Panc1 (cell line): ENCODE results near the gene DUOX1. TPM values are rescaled to one million over a fixed set of nuclear protein-coding genes. Genes with fewer than 3 reads are reported as not detected.
A peak's percentile ranks its signal among the peaks of the same experiment; 100 is the strongest.

Source experiments
- ATAC-seq: fragments of 200-7000 bp; cut with Tn5 transposase; 2 replicates; pipeline ENCODE4 v1.9.1; 2020; ENCODE audit warnings: mild to moderate bottlenecking, moderate library complexity
- BruUV-seq: library from RNA; stranded (reverse); fragments of 400-500 nt; replicated peaks from 2 replicates; lab custom pipeline; 2021; lab: Mats Ljungman, UMichigan
- CTCF ChIA-PET: fragments of 300-600 bp; sonication (Branson Sonifier 250); formaldehyde crosslinking; loops from one replicate; lab custom pipeline; 2022; ENCODE audit warnings: antibody characterized with exemption; lab: Charles Lee
- POLR2A ChIA-PET: fragments of 300-600 bp; sonication (Branson Sonifier 250); formaldehyde crosslinking; loops from one replicate; lab custom pipeline; 2022; ENCODE audit warnings: antibody characterized with exemption; lab: Charles Lee
- DNase-seq: peaks from one replicate; pipeline ENCODE4 v3.0.0-alpha.2; 2010; ENCODE audit warnings: low read depth, low spot score
- H3K27ac ChIP-seq: 2 replicates; pipeline ENCODE4 v1.5.1; 2011; ENCODE audit warnings: mild to moderate bottlenecking, low read length, inconsistent platforms
- H3K27me3 ChIP-seq: fragments of 200-500 bp; sonication (Bioruptor generic); 2 replicates; pipeline ENCODE4 v1.6.0; 2014; ENCODE audit warnings: low read length, inconsistent platforms; ENCODE audit not compliant: control insufficient read depth, insufficient read depth
- H3K36me3 ChIP-seq: fragments of 200-500 bp; sonication (Bioruptor generic); 2 replicates; pipeline ENCODE4 v1.5.1; 2014; ENCODE audit warnings: inconsistent platforms, mild to moderate bottlenecking, low read length, moderate library complexity; ENCODE audit not compliant: control insufficient read depth, insufficient read depth
- H3K4me1 ChIP-seq: 2 replicates; pipeline ENCODE4 v1.5.1; 2011; ENCODE audit warnings: inconsistent platforms, mild to moderate bottlenecking, low read length, moderate library complexity; ENCODE audit not compliant: control insufficient read depth, insufficient read depth
- H3K4me3 ChIP-seq, 2 experiments: 2 replicates each; pipeline ENCODE4 v1.5.1; 2011 to 2012; ENCODE audit warnings: low read depth in 2 of 2, low read length in 2 of 2, mild to moderate bottlenecking in 2 of 2, inconsistent platforms in 1 of 2, moderate library complexity in 1 of 2
- H3K9me3 ChIP-seq: fragments of 200-500 bp; sonication (Bioruptor generic); 2 replicates; pipeline ENCODE4 v1.5.1; 2014; ENCODE audit warnings: low read depth, mild to moderate bottlenecking, inconsistent platforms, low read length, moderate library complexity; ENCODE audit not compliant: control insufficient read depth, insufficient read depth
- POLR2AphosphoS5 ChIP-seq: IDR thresholded peaks from 2 replicates; pipeline ENCODE4 v1.6.1; 2012; ENCODE audit warnings: mild to moderate bottlenecking, low read depth, low read length, moderate library complexity
- SIN3A ChIP-seq: IDR thresholded peaks from 2 replicates; pipeline ENCODE4 v1.6.1; 2012; ENCODE audit warnings: low read depth, mild to moderate bottlenecking, low read length, moderate library complexity, borderline replicate concordance; ENCODE audit not compliant: insufficient read depth
- TCF7L2 ChIP-seq: IDR thresholded peaks from 2 replicates; pipeline ENCODE4 v1.6.1; 2011; ENCODE audit warnings: mild to moderate bottlenecking, low read depth, low read length, inconsistent platforms
- in situ Hi-C: cut with HindIII; loops from 2 replicates; pipeline ENCODE4 v1.10.0; 2016; ENCODE audit warnings: low sequenced_read_pairs, low pct_unique_long_range_greater_than_20kb
- intact Hi-C: fragments of 100-400 bp; cut with micrococcal nuclease; formaldehyde crosslinking; loops from one replicate; pipeline ENCODE4 v1.10.0; 2022; ENCODE audit not compliant: unreplicated experiment
- total RNA-seq: library from RNA; stranded (reverse); gene quantifications from one replicate; pipeline ENCODE4 v1.2.1, GENCODE V29; 2021; ENCODE audit not compliant: unreplicated experiment
- TF ChIP-seq, protein P1 (sequence below), 2 experiments: IDR thresholded peaks; 2 replicates each; pipeline ENCODE4 v1.6.1; 2011 to 2012; ENCODE audit warnings: low read depth in 2 of 2, control low read depth in 1 of 2, low read length in 1 of 2, mild to moderate bottlenecking in 1 of 2, moderate library complexity in 1 of 2; ENCODE audit not compliant: insufficient read depth in 1 of 2
- TF ChIP-seq, protein P2 (sequence below): fragments of 450-650 bp; IDR thresholded peaks from 2 replicates; pipeline ENCODE4 v1.5.1; 2017; ENCODE audit warnings: mild to moderate bottlenecking

The DUOX1 gene
- total RNA-seq, 1 experiment from 2014 or later = 0.31 TPM

DNA sequence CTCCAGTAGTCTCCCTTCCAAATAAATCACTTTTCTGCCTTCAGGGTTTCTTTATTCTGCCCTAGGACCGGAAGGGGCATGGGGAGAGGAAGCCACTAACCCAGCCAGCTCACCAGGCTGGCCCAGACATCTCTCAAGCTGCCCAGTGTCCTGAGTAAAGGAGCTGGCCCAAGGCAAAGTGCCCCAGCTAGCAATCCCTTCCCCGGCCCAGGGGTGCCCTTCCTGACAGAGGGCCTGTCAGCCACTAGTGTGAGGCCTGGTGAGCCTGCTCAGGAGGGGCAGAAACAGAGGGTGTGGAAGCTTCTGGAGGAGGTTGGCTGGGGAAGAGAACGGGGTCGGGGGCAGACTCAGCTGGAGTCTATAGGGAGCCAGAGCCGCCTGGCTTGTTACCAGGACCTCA, 35.7 kb downstream of the DUOX1 start:
- intact Hi-C loops = no loop called here

DNA sequence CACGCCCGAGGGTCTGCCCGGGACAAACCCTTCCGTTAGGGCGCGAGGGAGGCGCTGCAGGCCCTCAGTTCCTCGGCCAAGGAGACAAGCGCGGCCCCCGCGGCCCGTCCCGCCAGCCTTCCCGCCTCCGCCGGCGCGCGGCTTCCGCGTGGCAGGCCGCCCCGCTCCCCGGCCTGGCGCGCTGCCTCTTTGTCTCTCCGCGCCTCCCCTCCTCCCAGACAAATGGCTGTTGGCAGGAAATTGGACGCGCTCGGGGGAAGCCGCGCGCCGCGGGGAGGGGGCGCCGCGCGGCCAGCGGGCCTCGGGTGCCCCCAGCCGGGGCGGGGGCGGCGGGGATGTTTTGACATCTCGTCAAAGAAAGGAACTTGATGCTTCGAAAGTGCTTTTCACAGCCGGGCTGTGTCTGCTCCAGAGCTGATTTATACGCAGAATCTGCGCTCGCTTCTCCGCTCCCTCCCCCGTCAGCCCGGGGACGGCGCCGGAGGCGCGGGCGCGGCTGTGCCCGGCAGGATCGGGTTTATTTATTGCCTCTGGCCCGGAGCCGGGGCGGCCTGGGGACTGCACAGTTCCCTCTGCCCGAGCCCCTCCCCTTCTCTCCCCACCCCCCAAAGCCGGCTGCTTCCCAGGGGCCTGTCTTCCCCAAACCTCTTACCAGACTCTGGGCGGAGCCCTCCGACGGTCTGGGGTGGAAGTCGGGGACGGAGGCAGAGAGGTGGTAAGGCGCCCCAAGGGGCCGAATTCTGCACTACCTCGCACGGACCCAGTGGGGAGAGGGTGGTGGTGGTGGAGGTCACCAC, 37.2 kb downstream of the DUOX1 start:
- Histone ChIP-seq H3K27ac (peak overlapping the region; percentile 84), H3K9me3 (no peaks in the 10 kb centered on the region), H3K27me3 (no peaks in the 10 kb centered on the region), H3K4me1 (peaks cover 8% of the 10 kb centered on the region), H3K4me3 (peak overlapping the region; percentile 67 to 68), H3K36me3 (no peaks in the 10 kb centered on the region)
- intact Hi-C loops (no loop called here), in situ Hi-C loops (no loop called here)
- ChIA-PET POLR2A (interaction anchor here (0.5 to 1.0 kb wide), 2 partner anchors 14 to 33 kb away, joined by 3 read pairs; no protein-coding TSS in a partner anchor), CTCF (interaction anchor here (0.6 kb wide), 1 partner anchor 63 kb away, joined by 3 read pairs; no protein-coding TSS in a partner anchor)
- DNase-seq (peak; percentile 58), ATAC-seq (peak; percentile 92)
- BruUV-seq = no TSS peak
- TF ChIP-seq TCF7L2 = no peak
- TF ChIP-seq, protein P1, sequence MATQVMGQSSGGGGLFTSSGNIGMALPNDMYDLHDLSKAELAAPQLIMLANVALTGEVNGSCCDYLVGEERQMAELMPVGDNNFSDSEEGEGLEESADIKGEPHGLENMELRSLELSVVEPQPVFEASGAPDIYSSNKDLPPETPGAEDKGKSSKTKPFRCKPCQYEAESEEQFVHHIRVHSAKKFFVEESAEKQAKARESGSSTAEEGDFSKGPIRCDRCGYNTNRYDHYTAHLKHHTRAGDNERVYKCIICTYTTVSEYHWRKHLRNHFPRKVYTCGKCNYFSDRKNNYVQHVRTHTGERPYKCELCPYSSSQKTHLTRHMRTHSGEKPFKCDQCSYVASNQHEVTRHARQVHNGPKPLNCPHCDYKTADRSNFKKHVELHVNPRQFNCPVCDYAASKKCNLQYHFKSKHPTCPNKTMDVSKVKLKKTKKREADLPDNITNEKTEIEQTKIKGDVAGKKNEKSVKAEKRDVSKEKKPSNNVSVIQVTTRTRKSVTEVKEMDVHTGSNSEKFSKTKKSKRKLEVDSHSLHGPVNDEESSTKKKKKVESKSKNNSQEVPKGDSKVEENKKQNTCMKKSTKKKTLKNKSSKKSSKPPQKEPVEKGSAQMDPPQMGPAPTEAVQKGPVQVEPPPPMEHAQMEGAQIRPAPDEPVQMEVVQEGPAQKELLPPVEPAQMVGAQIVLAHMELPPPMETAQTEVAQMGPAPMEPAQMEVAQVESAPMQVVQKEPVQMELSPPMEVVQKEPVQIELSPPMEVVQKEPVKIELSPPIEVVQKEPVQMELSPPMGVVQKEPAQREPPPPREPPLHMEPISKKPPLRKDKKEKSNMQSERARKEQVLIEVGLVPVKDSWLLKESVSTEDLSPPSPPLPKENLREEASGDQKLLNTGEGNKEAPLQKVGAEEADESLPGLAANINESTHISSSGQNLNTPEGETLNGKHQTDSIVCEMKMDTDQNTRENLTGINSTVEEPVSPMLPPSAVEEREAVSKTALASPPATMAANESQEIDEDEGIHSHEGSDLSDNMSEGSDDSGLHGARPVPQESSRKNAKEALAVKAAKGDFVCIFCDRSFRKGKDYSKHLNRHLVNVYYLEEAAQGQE (IDR thresholded peaks at IDR 0.05; ENCODE audit: insufficient read depth in 1 of 2, low read depth in 2 of 2, low read length in 1 of 2) = no peak
- peak; percentile 35; the same call in 1 of the 2 replicates for TF ChIP-seq POLR2AphosphoS5
- TF ChIP-seq, protein P2, sequence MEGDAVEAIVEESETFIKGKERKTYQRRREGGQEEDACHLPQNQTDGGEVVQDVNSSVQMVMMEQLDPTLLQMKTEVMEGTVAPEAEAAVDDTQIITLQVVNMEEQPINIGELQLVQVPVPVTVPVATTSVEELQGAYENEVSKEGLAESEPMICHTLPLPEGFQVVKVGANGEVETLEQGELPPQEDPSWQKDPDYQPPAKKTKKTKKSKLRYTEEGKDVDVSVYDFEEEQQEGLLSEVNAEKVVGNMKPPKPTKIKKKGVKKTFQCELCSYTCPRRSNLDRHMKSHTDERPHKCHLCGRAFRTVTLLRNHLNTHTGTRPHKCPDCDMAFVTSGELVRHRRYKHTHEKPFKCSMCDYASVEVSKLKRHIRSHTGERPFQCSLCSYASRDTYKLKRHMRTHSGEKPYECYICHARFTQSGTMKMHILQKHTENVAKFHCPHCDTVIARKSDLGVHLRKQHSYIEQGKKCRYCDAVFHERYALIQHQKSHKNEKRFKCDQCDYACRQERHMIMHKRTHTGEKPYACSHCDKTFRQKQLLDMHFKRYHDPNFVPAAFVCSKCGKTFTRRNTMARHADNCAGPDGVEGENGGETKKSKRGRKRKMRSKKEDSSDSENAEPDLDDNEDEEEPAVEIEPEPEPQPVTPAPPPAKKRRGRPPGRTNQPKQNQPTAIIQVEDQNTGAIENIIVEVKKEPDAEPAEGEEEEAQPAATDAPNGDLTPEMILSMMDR = peak; percentile 85
- no peak for TF ChIP-seq SIN3A

More for the DNA sequence above, 35.7 kb downstream of the DUOX1 start:
- Histone ChIP-seq H3K27me3 (no peaks in the 10 kb centered on the region), H3K9me3 (no peaks in the 10 kb centered on the region), H3K27ac (peak overlapping the region; percentile 29; the same call in 1 of the 2 replicates), H3K4me1 (peaks cover 8% of the 10 kb centered on the region), H3K4me3 (no peak overlapping the region), H3K36me3 (no peaks in the 10 kb centered on the region)
- in situ Hi-C loops = no loop called here
- CTCF ChIA-PET = interaction anchor here (0.7 kb wide), 1 partner anchor 51 kb away, joined by 5 read pairs; no protein-coding TSS in a partner anchor
- no peak for ATAC-seq
- POLR2A ChIA-PET = no interaction called here
- no TSS peak for BruUV-seq
- TF ChIP-seq SIN3A (no peak), POLR2AphosphoS5 (no peak), TCF7L2 (no peak)
- TF ChIP-seq, protein P2 = no peak
- TF ChIP-seq, protein P1 (IDR thresholded peaks at IDR 0.05; ENCODE audit: insufficient read depth in 1 of 2, low read depth in 2 of 2, low read length in 1 of 2) = no peak
- no peak for DNase-seq
